Immature natural killer cell (primary cell): Measurements from ENCODE around the gene CNPPD1. TPM values are rescaled to one million over a fixed set of nuclear protein-coding genes. Genes with fewer than 3 reads are reported as not detected.

Experiments
- DNase-seq, 3 donors: peaks; one replicate each; pipeline ENCODE4 v3.0.0; 2022; ENCODE audit warnings: mixed read lengths in 1 of 3
- H3K27ac Mint-ChIP-seq, 6 donors: one replicate each; pipeline ENCODE4 v1.8.0; 2020; ENCODE audit warnings: mixed read lengths in 6 of 6, mild to moderate bottlenecking in 5 of 6, inconsistent platforms in 4 of 6, moderate library complexity in 3 of 6
- H3K27me3 Mint-ChIP-seq, 3 donors: one replicate each; pipeline ENCODE4 v1.8.0; 2020 to 2021; ENCODE audit warnings: low read depth in 3 of 3, mild to moderate bottlenecking in 3 of 3, mixed read lengths in 3 of 3, moderate library complexity in 3 of 3, inconsistent platforms in 1 of 3
- H3K36me3 Mint-ChIP-seq, 3 donors: one replicate each; pipeline ENCODE4 v1.8.0; 2020; ENCODE audit warnings: mixed read lengths in 3 of 3, inconsistent platforms in 2 of 3, mild to moderate bottlenecking in 2 of 3
- H3K4me1 Mint-ChIP-seq, 2 donors: one replicate each; pipeline ENCODE4 v1.8.0; 2020; ENCODE audit warnings: inconsistent platforms in 2 of 2, mild to moderate bottlenecking in 2 of 2, mixed read lengths in 2 of 2, moderate library complexity in 1 of 2
- H3K4me3 Mint-ChIP-seq, 5 donors: one replicate each; pipeline ENCODE4 v1.8.0; 2020; ENCODE audit warnings: mild to moderate bottlenecking in 5 of 5, mixed read lengths in 5 of 5, inconsistent platforms in 3 of 5, moderate library complexity in 3 of 5
- H3K9me3 Mint-ChIP-seq, 6 donors: one replicate each; pipeline ENCODE4 v1.8.0; 2020; ENCODE audit warnings: mild to moderate bottlenecking in 6 of 6, mixed read lengths in 6 of 6, inconsistent platforms in 4 of 6, moderate library complexity in 3 of 6
- polyA plus RNA-seq, 3 donors: library from polyadenylated mRNA; unstranded; fragments of 300-500 nt; fragmentation: Illumina TruSeq; gene quantifications; one replicate each; pipeline ENCODE4 v1.2.3, GENCODE V29; 2021

Gene CNPPD1
- polyA plus RNA-seq, 3 donors from 2014 or later, result 68.2 to 135 (median 92.9) TPM

- no peaks in the 10 kb centered on the region for H3K9me3 Mint-ChIP-seq
- peak within 1 kb of the TSS in 2 of 6 donors; percentile 69 to 80 for H3K27ac Mint-ChIP-seq
- peaks cover 11 to 12% of the 10 kb centered on the region in 2 donors for H3K4me1 Mint-ChIP-seq
- no peak within 1 kb of the TSS for H3K4me3 Mint-ChIP-seq
- peaks cover 0 to 2% (median 0%) of the 10 kb centered on the region in 3 donors for H3K27me3 Mint-ChIP-seq
- no peak for DNase-seq
- peaks cover 8 to 31% (median 12%) of the 10 kb centered on the region in 3 donors for H3K36me3 Mint-ChIP-seq
These were observed 6.6 kb downstream of the CNPPD1 start, which contains the start of gene SLC23A3 for GRCh38 chr2:219169930-219170654. SLC23A3 (minus strand) TSS chr2:219170029; CDS start chr2:219169984, 45 bp downstream.

DNA sequence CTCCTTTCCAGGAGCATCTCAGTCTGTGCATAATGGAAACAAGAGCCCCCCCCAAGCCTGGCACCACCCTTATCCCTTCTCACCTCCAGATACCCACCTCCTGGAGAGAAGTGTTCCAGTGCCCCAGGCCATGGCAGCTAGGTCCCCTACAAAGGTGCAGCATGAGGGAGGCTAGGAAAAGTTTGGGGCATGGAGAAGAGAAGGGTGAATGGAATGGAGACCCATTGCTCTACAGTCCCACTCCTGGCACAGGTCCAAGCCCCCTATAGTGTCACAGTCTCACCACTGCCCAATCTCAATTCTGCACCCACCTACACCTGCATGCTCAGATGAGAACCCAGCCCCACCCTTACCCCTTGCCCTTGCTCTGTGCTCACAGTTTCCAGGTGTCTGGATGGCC, 7.8 kb downstream of the CNPPD1 start:
- DNase-seq, result no peak
- no peak overlapping the region for H3K4me3 Mint-ChIP-seq
- peaks cover 2 to 3% of the 10 kb centered on the region in 2 donors for H3K4me1 Mint-ChIP-seq
- no peak overlapping the region for H3K27ac Mint-ChIP-seq
- H3K27me3 Mint-ChIP-seq, result no peaks in the 10 kb centered on the region
- H3K36me3 Mint-ChIP-seq, result peaks cover under 1 to 22% (median 6%) of the 10 kb centered on the region in 3 donors
- H3K9me3 Mint-ChIP-seq, result no peaks in the 10 kb centered on the region

DNA sequence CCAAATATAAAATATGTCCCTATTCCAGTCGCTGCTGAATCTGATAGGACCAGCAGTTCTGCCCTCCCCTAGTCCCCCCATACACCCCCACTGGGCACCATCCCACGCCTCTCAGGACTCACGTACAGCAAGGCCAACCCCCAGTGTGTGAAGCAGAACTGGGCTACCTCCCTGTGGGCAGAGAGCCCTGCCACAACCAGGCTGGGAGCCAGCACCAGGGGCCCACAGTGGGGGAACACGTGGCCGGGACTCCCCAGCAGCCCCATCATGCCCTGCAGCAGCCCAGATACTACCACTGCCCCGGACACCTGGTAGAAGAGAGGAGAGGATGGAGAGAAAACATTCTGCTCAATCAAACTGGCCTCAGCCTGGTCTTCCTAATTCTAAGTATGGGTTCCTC, 8.2 kb downstream of the CNPPD1 start:
- no peak overlapping the region for H3K4me3 Mint-ChIP-seq
- H3K9me3 Mint-ChIP-seq, result no peaks in the 10 kb centered on the region
- no peak for DNase-seq
- peaks cover 0 to 20% (median 4%) of the 10 kb centered on the region in 3 donors for H3K36me3 Mint-ChIP-seq
- peaks cover 0 to 2% of the 10 kb centered on the region in 2 donors for H3K4me1 Mint-ChIP-seq
- H3K27ac Mint-ChIP-seq, result no peak overlapping the region
- H3K27me3 Mint-ChIP-seq, result no peaks in the 10 kb centered on the region

DNA sequence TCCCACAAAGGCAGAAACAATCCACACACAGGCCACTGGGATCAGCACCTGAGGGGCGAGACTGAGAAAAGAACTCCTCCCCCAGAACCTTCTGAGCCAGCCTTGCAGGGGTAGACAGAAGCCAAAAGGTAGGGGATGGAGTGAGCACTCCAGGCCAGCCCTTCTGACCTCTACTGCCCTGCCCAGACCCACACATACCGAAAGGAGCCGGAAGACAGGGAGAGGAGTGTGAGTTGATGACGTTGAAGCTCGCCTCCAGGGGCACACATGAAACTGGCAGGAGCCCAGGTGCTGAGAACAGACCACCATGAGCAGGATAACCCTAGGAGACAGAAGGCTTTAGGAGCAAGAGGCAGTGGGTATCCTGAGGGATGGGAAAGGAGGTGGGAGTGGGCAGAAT, 8.7 kb downstream of the CNPPD1 start:
- Mint-ChIP-seq H3K9me3 (no peaks in the 10 kb centered on the region), H3K4me3 (no peak overlapping the region), H3K27ac (peak overlapping the region in 1 of 6 donors; percentile 78), H3K4me1 (peaks cover 0 to 2% of the 10 kb centered on the region in 2 donors), H3K27me3 (no peaks in the 10 kb centered on the region), H3K36me3 (peaks cover 0 to 16% (median 4%) of the 10 kb centered on the region in 3 donors)
- no peak for DNase-seq

- H3K4me3 Mint-ChIP-seq, result no peak overlapping the region
- H3K27ac Mint-ChIP-seq, result peak overlapping the region in 1 of 6 donors; percentile 17
These were observed 11.4 kb downstream of the CNPPD1 start for GRCh38 chr2:219165058-219165911.

DNA sequence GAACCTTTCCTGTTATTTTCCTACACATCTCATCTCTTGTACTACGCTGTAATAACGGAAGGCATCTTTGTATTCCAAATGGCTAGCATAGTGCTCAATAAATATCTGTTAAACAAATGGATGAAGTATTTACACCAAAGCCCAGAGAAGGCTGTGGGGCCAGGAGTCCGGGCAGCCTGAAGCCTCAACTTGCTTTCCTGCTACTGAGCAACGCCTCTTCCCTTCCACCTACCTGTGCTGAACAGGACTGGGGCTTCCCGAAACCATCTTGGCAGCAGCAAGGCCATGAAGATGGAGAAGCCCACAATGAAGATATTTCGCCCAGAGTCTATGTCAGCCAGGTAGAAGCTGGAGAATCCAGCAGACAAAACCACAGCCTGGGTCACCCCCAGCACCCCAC, 13.6 kb downstream of the CNPPD1 start:
- Mint-ChIP-seq H3K36me3 (peaks cover 0 to 4% (median 3%) of the 10 kb centered on the region in 3 donors), H3K27ac (no peak overlapping the region), H3K4me1 (peaks cover 15 to 21% of the 10 kb centered on the region in 2 donors), H3K27me3 (peaks cover 6 to 7% (median 6%) of the 10 kb centered on the region in 3 donors), H3K4me3 (peak overlapping the region in 1 of 5 donors; percentile 25), H3K9me3 (no peaks in the 10 kb centered on the region)
- no peak for DNase-seq

More at GRCh38 chr2:219165058-219165911, 11.4 kb downstream of the CNPPD1 start:
- DNase-seq, result no peak
- Mint-ChIP-seq H3K36me3 (peaks cover 0 to 4% (median 3%) of the 10 kb centered on the region in 3 donors), H3K9me3 (no peaks in the 10 kb centered on the region), H3K27me3 (peaks cover 3 to 4% (median 3%) of the 10 kb centered on the region in 3 donors), H3K4me1 (peaks cover 9 to 12% of the 10 kb centered on the region in 2 donors)

DNA sequence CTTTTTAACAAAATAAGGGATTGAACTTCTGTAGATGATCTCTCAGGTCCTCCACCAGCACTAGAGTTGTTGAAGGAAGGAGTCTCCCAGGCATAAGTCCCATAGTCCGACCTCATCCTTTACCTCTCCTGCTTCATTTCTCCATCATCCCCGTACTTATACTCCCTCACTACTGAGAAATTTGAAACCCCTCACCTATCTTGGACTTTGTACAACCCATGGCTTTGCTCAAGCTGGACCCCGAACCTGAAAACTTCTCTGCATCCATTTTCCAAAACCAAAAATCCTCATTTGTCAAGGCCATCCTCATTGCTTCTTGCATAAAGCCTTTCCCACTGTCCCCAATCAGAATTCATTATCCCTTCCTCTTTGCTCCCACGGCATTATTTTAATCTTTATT, 15.6 kb downstream of the CNPPD1 start:
- peak overlapping the region; percentile 93 to 98 (median 97) for H3K4me3 Mint-ChIP-seq
- no peak for DNase-seq

DNA sequence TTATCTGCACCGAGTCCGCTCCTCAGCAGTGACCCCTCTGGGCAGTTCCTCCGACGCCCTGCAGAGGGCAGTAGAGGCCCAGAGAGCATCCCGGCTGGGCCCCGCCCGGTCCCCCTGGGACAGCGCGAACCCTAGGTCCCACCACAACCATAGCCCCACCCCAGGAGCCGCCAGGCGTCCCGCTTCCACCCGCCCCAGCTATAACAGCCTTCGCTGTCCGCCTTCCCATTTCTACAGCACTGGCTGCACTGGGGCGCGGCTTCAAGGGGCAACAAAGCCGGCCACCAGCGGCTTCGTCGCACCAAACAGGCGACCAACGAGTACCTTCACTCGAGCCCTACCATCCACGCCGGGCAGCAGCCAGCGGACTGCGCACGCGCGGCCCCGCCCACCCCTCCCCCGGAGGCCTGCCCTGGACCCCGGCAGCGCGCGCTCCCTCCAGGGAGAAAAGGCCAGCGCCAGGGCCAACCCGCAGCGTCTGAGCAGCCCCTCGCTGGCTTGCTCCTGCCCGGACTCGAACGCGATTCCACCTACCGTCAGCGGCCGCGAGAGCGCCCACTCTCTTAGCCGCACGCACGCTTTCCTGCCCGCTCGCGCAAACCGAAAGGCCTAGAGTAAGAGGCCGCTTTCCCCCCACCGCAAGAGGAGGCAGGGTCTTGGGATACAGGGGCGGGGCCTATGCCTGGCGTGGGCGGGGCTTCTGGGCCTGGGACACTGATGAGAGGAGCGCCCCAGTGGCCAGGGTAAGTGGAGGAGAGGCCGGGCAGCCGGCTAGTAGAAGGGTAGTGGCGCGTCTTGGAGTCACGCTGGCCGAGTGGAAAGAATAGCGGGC, 16.3 kb downstream of the CNPPD1 start, which contains the start of gene NHEJ1:
TSS of gene NHEJ1 (minus strand) at position 630 of the 832 bp plus-strand sequence. CDS start 2,453 bp downstream, outside the sequence.
- peaks cover 15 to 21% of the 10 kb centered on the region in 2 donors for H3K4me1 Mint-ChIP-seq
- DNase-seq, result peak; percentile 95
- peak within 1 kb of the TSS; percentile 91 to 99 (median 98) for H3K27ac Mint-ChIP-seq
- H3K27me3 Mint-ChIP-seq, result peaks cover 6 to 7% (median 6%) of the 10 kb centered on the region in 3 donors
- H3K9me3 Mint-ChIP-seq, result no peaks in the 10 kb centered on the region
- H3K36me3 Mint-ChIP-seq, result peaks cover 8 to 17% (median 14%) of the 10 kb centered on the region in 3 donors
- H3K4me3 Mint-ChIP-seq, result peak within 1 kb of the TSS; percentile 93 to 98 (median 97)

More for the DNA sequence above, 15.6 kb downstream of the CNPPD1 start:
- peaks cover 8 to 17% (median 17%) of the 10 kb centered on the region in 3 donors for H3K36me3 Mint-ChIP-seq
- peak overlapping the region; percentile 70 to 99 (median 96) for H3K27ac Mint-ChIP-seq
- no peaks in the 10 kb centered on the region for H3K9me3 Mint-ChIP-seq
- H3K4me1 Mint-ChIP-seq, result peaks cover 15 to 21% of the 10 kb centered on the region in 2 donors
- H3K27me3 Mint-ChIP-seq, result peaks cover 6 to 7% (median 6%) of the 10 kb centered on the region in 3 donors

DNA sequence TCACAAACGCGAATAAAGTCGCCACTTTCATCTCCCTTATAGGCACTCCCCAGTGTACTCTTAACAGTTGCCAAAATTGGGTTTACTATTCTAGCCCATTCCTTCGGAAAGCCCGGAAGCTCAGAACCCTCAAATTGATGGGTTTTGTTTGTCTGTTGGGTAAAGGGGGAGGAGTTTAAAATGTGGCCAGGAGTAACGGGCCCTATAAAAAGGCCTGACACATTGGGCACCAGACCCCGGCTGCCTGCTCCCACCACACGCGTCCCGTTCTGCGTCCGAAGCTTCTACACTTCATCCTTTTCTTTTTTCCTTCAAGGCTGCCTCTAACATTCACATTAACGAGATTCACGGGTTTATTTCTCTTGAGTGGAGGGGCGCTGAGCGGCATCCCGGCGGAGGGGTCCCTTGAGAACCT, 16.9 kb downstream of the CNPPD1 start:
- Mint-ChIP-seq H3K4me1 (peaks cover 15 to 21% of the 10 kb centered on the region in 2 donors), H3K9me3 (no peaks in the 10 kb centered on the region), H3K4me3 (peak overlapping the region; percentile 93 to 98 (median 97)), H3K27ac (peak overlapping the region; percentile 91 to 99 (median 98)), H3K36me3 (peaks cover 8 to 17% (median 14%) of the 10 kb centered on the region in 3 donors), H3K27me3 (peaks cover 6 to 7% (median 6%) of the 10 kb centered on the region in 3 donors)
- no peak for DNase-seq

DNA sequence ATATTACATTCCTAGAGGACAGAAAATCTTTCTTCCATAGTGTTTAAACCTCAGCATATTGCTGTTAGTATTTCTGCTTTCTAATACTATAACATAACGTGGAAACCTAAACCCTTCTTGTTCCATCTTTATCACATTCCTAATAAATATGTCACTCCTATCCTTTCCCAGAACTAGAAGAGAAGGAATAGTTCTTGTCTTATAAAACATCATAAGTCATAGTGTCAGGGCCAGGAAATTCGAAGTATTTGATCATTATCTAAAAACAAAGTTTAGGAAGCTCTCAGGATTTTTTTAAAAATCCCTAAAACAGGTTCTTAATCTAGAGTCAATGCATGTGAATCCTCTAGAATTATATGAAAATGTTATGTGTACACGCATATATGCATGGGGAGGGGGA, 18.1 kb downstream of the CNPPD1 start:
- H3K36me3 Mint-ChIP-seq, result peaks cover 12 to 22% (median 14%) of the 10 kb centered on the region in 3 donors
- peak overlapping the region in 2 of 5 donors; percentile 0 to 24 for H3K4me3 Mint-ChIP-seq
- peaks cover 6 to 7% (median 6%) of the 10 kb centered on the region in 3 donors for H3K27me3 Mint-ChIP-seq
- DNase-seq, result no peak
- H3K9me3 Mint-ChIP-seq, result no peaks in the 10 kb centered on the region
- H3K27ac Mint-ChIP-seq, result no peak overlapping the region
- peaks cover 15 to 21% of the 10 kb centered on the region in 2 donors for H3K4me1 Mint-ChIP-seq

GRCh38 chr2:219158025-219158424, 18.7 kb downstream of the CNPPD1 start:
- Mint-ChIP-seq H3K36me3 (peaks cover 16 to 25% (median 18%) of the 10 kb centered on the region in 3 donors), H3K9me3 (no peaks in the 10 kb centered on the region), H3K27ac (no peak overlapping the region), H3K4me1 (peaks cover 15 to 21% of the 10 kb centered on the region in 2 donors), H3K27me3 (peaks cover 6 to 7% (median 6%) of the 10 kb centered on the region in 3 donors), H3K4me3 (no peak overlapping the region)
- no peak for DNase-seq

DNA sequence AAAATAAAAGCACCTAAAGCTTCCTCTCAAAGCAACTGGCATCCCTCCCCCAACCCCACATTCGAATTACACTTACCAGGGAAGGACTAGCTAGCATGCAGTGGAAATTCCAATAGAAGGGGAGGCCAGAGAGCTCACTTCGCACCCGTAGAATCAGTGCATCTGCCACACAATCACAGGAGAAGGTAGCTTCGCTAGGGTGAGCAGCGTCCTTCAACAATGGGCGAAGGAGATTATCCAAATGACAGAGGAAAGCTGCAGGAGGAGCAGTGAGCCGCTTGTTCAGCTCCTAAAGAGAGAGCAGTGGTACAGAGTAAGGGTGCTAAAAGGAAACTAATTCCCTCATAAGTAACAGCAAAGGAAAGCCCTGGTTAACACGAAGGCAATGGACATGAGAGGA, 19.3 kb downstream of the CNPPD1 start:
- H3K27me3 Mint-ChIP-seq, result peaks cover 6 to 7% (median 6%) of the 10 kb centered on the region in 3 donors
- H3K9me3 Mint-ChIP-seq, result no peaks in the 10 kb centered on the region
- H3K4me3 Mint-ChIP-seq, result no peak overlapping the region
- H3K27ac Mint-ChIP-seq, result no peak overlapping the region
- DNase-seq, result no peak
- peaks cover 15 to 21% of the 10 kb centered on the region in 2 donors for H3K4me1 Mint-ChIP-seq
- peaks cover 16 to 25% (median 18%) of the 10 kb centered on the region in 3 donors for H3K36me3 Mint-ChIP-seq
